ENCODE data around the gene PTPRE.

PTPRE gene

GRCh38 chr10:127976286-127976685, 69.4 kb downstream of the PTPRE start:
- Histone ChIP-seq H3K4me1 (peaks cover 0 to 26% (median 12%) of the 10 kb centered on the region in 4 donors), H3K27me3 (no peaks in the 10 kb centered on the region), H3K4me3 (no peak overlapping the region), H3K36me3 (no peaks in the 10 kb centered on the region), H3K9me3 (peaks cover 0 to 6% (median 0%) of the 10 kb centered on the region in 3 donors), H3K27ac (no peak overlapping the region)
- TF ChIP-seq CTCF (IDR thresholded peaks at IDR 0.05): no peak
- DNase-seq: no peak
- intact Hi-C loops (cut with DNase I; ENCODE audit: low total_unique reads): no loop called here

- Histone ChIP-seq H3K9me3 (peaks cover 0 to 6% (median 0%) of the 10 kb centered on the region in 3 donors), H3K4me3 (peak overlapping the region in 1 of 2 donors; percentile 26), H3K27ac (peak overlapping the region; percentile 53 to 60), H3K27me3 (no peaks in the 10 kb centered on the region), H3K36me3 (no peaks in the 10 kb centered on the region), H3K4me1 (peaks cover 0 to 26% (median 12%) of the 10 kb centered on the region in 4 donors)
- TF ChIP-seq CTCF (IDR thresholded peaks at IDR 0.05): no peak
- intact Hi-C loops (cut with DNase I; ENCODE audit: low total_unique reads): no loop called here
- no peak for DNase-seq
Measured at GRCh38 chr10:127976701-127977356, 69.9 kb downstream of the PTPRE start.

GRCh38 chr10:127977357-127978009, 70.6 kb downstream of the PTPRE start:
- H3K9me3 ChIP-seq: peaks cover 0 to 6% (median 0%) of the 10 kb centered on the region in 3 donors
- H3K4me3 ChIP-seq: peak overlapping the region; percentile 26 to 27
- intact Hi-C loops (cut with DNase I; ENCODE audit: low total_unique reads): no loop called here
- H3K27ac ChIP-seq: peak overlapping the region; percentile 53 to 60
- DNase-seq: peak; percentile 70 to 85
- peaks cover 0 to 26% (median 12%) of the 10 kb centered on the region in 4 donors for H3K4me1 ChIP-seq
- H3K27me3 ChIP-seq: no peaks in the 10 kb centered on the region
- TF ChIP-seq CTCF (IDR thresholded peaks at IDR 0.05): no peak
- no peaks in the 10 kb centered on the region for H3K36me3 ChIP-seq

GRCh38 chr10:127978481-127978880, 71.6 kb downstream of the PTPRE start:
- no peak for TF ChIP-seq CTCF (IDR thresholded peaks at IDR 0.05)
- H3K4me3 ChIP-seq: no peak overlapping the region
- no peak for DNase-seq
- peaks cover 0 to 6% (median 0%) of the 10 kb centered on the region in 3 donors for H3K9me3 ChIP-seq
- peak overlapping the region; percentile 53 to 60 for H3K27ac ChIP-seq
- peaks cover 0 to 26% (median 12%) of the 10 kb centered on the region in 4 donors for H3K4me1 ChIP-seq
- intact Hi-C loops (cut with DNase I; ENCODE audit: low total_unique reads): no loop called here
- H3K27me3 ChIP-seq: no peaks in the 10 kb centered on the region
- H3K36me3 ChIP-seq: no peaks in the 10 kb centered on the region

- TF ChIP-seq CTCF (IDR thresholded peaks at IDR 0.05): no peak
- intact Hi-C loops (cut with DNase I; ENCODE audit: low total_unique reads): no loop called here
- Histone ChIP-seq H3K27me3 (no peaks in the 10 kb centered on the region), H3K27ac (peak overlapping the region in 1 of 2 donors; percentile 60), H3K4me3 (no peak overlapping the region), H3K9me3 (peaks cover 0 to 6% (median 0%) of the 10 kb centered on the region in 3 donors), H3K4me1 (peaks cover 0 to 26% (median 12%) of the 10 kb centered on the region in 4 donors), H3K36me3 (no peaks in the 10 kb centered on the region)
- no peak for DNase-seq
Measured at GRCh38 chr10:127979045-127979444, 72.1 kb downstream of the PTPRE start.

All from tibial artery (tissue), 4 donors.